ENCODE measurements around the gene CST6.
"Not testable (repeated sequence)": the region's sequence is repeated elsewhere in the genome, so short reads cannot be mapped to it uniquely, and the experiment has no call there.

The CST6 gene

GRCh38 chr11:66015454-66015881, 3.7 kb downstream of the CST6 start:
- DNase-seq (ENCODE audit: low spot score) = peak; percentile 93

GRCh38 chr11:66015936-66016792, 4.4 kb downstream of the CST6 start:
- no peak for DNase-seq (ENCODE audit: low spot score)

- no peak for DNase-seq (ENCODE audit: low spot score)
Observed at GRCh38 chr11:66016793-66017177, 5.0 kb downstream of the CST6 start.

GRCh38 chr11:66017321-66017720, 5.5 kb downstream of the CST6 start:
- DNase-seq (ENCODE audit: low spot score) = no peak

- no peak for DNase-seq (ENCODE audit: low spot score)
Observed at GRCh38 chr11:66020212-66020611, 8.4 kb downstream of the CST6 start.

DNA sequence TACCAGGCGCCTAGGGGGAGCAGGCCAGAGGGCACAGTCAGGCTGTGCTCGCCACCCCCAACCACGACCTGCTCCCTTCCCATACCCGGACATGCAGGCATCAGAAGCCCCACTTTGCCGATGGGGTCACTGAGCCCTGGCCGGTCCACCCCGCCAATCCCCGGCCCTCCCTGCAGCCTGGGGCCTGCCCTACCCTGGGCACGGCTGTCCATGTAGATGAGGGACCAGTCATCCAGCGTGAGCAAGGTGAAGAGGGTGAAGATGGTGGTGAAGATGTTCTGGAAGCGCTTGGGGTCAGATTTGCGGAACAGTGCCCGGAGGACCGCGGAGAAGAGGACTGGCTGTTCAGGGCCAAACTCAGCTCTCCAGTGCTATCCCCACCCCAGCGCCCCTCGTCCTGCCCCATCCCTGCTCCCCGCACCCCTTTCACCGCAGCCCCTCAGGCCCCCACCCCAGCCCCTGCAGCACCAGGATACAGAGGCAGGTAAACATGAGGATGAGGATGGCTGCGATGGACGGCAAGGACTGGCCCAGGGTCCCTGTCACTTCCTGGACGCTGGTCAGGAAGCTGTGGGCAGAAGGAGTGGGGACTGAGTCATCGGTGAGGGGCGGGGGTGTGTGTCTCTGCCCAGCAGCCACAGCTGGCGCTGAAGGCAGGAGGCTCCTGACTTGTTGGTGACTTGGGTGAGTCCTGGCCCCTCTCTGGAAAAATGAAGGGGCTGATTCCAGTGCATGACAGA, 9.0 kb downstream of the CST6 start:
- DNase-seq (ENCODE audit: low spot score) = peak; percentile 85

GRCh38 chr11:66022401-66023185, 10.8 kb downstream of the CST6 start:
- DNase-seq (ENCODE audit: low spot score) = peak; percentile 72

DNA sequence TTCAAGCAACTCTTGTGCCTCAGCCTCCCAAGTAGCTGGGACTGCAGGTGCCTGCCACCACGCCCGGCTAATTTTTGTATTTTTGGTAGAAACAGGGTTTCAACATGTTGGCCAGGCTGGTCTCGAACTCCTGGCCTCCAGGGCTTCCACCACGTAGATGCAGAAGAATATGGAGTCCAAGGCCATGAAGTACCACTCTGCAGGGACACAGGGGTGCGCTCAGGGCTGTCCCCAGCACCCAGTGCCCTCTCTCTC, 11.3 kb downstream of the CST6 start:
- not testable (repeated sequence) for DNase-seq (ENCODE audit: low spot score)

GRCh38 chr11:66026017-66026529, 14.3 kb downstream of the CST6 start, which contains the start of gene CATSPER1:
TSS of gene CATSPER1 (minus strand) at chr11:66026479. CDS start at chr11:66026379, 100 bp downstream.
- no peak for DNase-seq (ENCODE audit: low spot score)

GRCh38 chr11:66032957-66033735, 21.3 kb downstream of the CST6 start:
- DNase-seq (ENCODE audit: low spot score) = no peak

DNA sequence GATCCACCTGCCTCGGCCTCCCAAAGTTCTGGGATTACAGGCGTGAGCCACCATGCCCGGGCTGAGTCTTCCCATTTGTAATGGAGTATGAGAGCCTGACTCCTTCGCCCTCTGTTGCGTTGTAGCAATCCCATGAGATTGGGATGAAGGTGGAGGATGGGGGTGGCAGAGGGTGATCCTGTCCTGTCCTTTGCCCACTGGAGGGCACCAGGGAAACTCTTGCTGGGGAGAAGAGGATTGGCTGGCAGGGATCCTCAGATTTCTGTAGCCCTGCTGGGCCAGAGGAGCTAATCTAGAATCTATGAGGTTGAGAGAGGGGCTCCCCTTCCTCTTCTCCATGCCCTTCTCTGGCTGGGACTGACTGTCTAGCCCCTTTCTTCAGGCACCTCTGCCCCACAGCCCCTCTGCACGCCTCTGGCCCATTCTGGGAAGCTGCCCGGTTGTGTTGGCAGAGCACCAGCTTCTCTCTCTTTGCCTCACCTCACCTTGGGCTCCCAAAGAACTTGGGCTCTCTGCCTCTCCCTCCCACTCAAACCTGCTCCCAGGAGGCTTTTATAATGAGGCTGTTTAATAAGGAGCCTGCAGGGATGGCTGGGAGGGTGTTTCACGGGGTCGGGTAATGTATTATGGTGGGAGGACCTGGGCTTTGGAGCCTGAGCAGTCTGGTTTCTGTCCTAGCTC, 24.0 kb downstream of the CST6 start:
- no peak for DNase-seq (ENCODE audit: low spot score)

GRCh38 chr11:66036334-66036710, 24.5 kb downstream of the CST6 start:
- DNase-seq (ENCODE audit: low spot score) = no peak

GRCh38 chr11:66037327-66037726, 25.5 kb downstream of the CST6 start:
- no peak for DNase-seq (ENCODE audit: low spot score)

GRCh38 chr11:66039765-66040164, 28.0 kb downstream of the CST6 start:
- DNase-seq (ENCODE audit: low spot score) = no peak

- no peak for DNase-seq (ENCODE audit: low spot score)
Observed at GRCh38 chr11:66042227-66042995, 30.6 kb downstream of the CST6 start.

- DNase-seq (ENCODE audit: low spot score) = no peak
Observed at GRCh38 chr11:66042996-66043906, 31.4 kb downstream of the CST6 start.

GRCh38 chr11:66044757-66045156, 32.9 kb downstream of the CST6 start:
- DNase-seq (ENCODE audit: low spot score) = no peak

- DNase-seq (ENCODE audit: low spot score) = peak; percentile 70
Observed at GRCh38 chr11:66045177-66045639, 33.4 kb downstream of the CST6 start.

GRCh38 chr11:66046901-66047300, 35.1 kb downstream of the CST6 start:
- no peak for DNase-seq (ENCODE audit: low spot score)
